Parathyroid adenoma (tissue), 2 donors: ENCODE data around the gene TP53TG3E.
"Not testable (repeated sequence)": the region's sequence is repeated elsewhere in the genome, so short reads cannot be mapped to it uniquely, and the experiment has no call there.

Experiments used
- H2AFZ ChIP-seq: fragments of 300-600 bp; sonication (generic); one replicate; pipeline ENCODE4 v1.7.0; 2017; ENCODE audit warnings: antibody characterized with exemption, mild to moderate bottlenecking
- H3K27ac ChIP-seq: fragments of 300-600 bp; sonication (generic); one replicate; pipeline ENCODE4 v1.7.0; 2017
- H3K27me3 ChIP-seq: fragments of 300-600 bp; sonication (generic); one replicate; pipeline ENCODE4 v1.7.0; 2017; ENCODE audit warnings: low read length; ENCODE audit not compliant: control insufficient read depth, insufficient read depth
- H3K36me3 ChIP-seq: fragments of 300-600 bp; sonication (generic); one replicate; pipeline ENCODE4 v1.7.0; 2017; ENCODE audit warnings: low read length; ENCODE audit not compliant: control insufficient read depth, insufficient read depth
- H3K4me1 ChIP-seq: fragments of 300-600 bp; sonication (generic); one replicate; pipeline ENCODE4 v1.7.0; 2017; ENCODE audit warnings: control low read depth
- H3K4me2 ChIP-seq: fragments of 300-600 bp; sonication (generic); one replicate; pipeline ENCODE4 v1.7.0; 2017; ENCODE audit warnings: low read length
- H3K4me3 ChIP-seq: fragments of 300-600 bp; sonication (generic); one replicate; pipeline ENCODE4 v1.7.0; 2017; ENCODE audit warnings: low read depth, low read length
- H3K79me2 ChIP-seq: fragments of 300-600 bp; sonication (generic); one replicate; pipeline ENCODE4 v1.7.0; 2017; ENCODE audit warnings: control low read depth
- H3K9ac ChIP-seq: fragments of 300-600 bp; sonication (generic); one replicate; pipeline ENCODE4 v1.7.0; 2017; ENCODE audit warnings: mild to moderate bottlenecking
- H3K9me3 ChIP-seq: fragments of 300-600 bp; sonication (generic); one replicate; pipeline ENCODE4 v1.7.0; 2017; ENCODE audit warnings: low read length; ENCODE audit not compliant: control insufficient read depth
- donor health status: primary hyperparathyroidism.

The TP53TG3E gene, protein sequence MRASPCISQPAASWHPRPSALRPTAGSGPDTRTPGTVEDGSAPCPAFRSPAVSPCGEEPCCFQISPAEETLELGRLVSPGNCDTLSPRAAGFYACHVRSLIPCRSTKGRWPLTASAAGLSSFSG

GRCh38 chr16:33304006-33304405, at the start of gene TP53TG3E:
Gene TP53TG3E (plus strand): TSS chr16:33304306. CDS start chr16:33304374, 68 bp downstream.
- H3K4me1 ChIP-seq, H3K4me2 ChIP-seq, H3K36me3 ChIP-seq, H2AFZ ChIP-seq, H3K9me3 ChIP-seq, H3K79me2 ChIP-seq, H3K27ac ChIP-seq, H3K4me3 ChIP-seq, H3K27me3 ChIP-seq, H3K9ac ChIP-seq: not testable (repeated sequence)

GRCh38 chr16:33336226-33337012, 32.3 kb downstream of the TP53TG3E start:
- not testable (repeated sequence) for H3K9me3 ChIP-seq, H3K27me3 ChIP-seq, H2AFZ ChIP-seq, H3K4me2 ChIP-seq, H3K27ac ChIP-seq, H3K4me3 ChIP-seq, H3K36me3 ChIP-seq, H3K9ac ChIP-seq, H3K79me2 ChIP-seq, H3K4me1 ChIP-seq

GRCh38 chr16:33337627-33338542, 33.8 kb downstream of the TP53TG3E start:
- H3K9me3 ChIP-seq, H3K4me3 ChIP-seq, H3K4me1 ChIP-seq, H3K79me2 ChIP-seq, H2AFZ ChIP-seq, H3K36me3 ChIP-seq, H3K4me2 ChIP-seq, H3K27ac ChIP-seq, H3K9ac ChIP-seq, H3K27me3 ChIP-seq: not testable (repeated sequence)

GRCh38 chr16:33338543-33338951, 34.4 kb downstream of the TP53TG3E start:
- not testable (repeated sequence) for H3K4me3 ChIP-seq, H3K4me1 ChIP-seq, H3K9me3 ChIP-seq, H3K36me3 ChIP-seq, H3K27me3 ChIP-seq, H3K27ac ChIP-seq, H2AFZ ChIP-seq, H3K79me2 ChIP-seq, H3K4me2 ChIP-seq, H3K9ac ChIP-seq

DNA sequence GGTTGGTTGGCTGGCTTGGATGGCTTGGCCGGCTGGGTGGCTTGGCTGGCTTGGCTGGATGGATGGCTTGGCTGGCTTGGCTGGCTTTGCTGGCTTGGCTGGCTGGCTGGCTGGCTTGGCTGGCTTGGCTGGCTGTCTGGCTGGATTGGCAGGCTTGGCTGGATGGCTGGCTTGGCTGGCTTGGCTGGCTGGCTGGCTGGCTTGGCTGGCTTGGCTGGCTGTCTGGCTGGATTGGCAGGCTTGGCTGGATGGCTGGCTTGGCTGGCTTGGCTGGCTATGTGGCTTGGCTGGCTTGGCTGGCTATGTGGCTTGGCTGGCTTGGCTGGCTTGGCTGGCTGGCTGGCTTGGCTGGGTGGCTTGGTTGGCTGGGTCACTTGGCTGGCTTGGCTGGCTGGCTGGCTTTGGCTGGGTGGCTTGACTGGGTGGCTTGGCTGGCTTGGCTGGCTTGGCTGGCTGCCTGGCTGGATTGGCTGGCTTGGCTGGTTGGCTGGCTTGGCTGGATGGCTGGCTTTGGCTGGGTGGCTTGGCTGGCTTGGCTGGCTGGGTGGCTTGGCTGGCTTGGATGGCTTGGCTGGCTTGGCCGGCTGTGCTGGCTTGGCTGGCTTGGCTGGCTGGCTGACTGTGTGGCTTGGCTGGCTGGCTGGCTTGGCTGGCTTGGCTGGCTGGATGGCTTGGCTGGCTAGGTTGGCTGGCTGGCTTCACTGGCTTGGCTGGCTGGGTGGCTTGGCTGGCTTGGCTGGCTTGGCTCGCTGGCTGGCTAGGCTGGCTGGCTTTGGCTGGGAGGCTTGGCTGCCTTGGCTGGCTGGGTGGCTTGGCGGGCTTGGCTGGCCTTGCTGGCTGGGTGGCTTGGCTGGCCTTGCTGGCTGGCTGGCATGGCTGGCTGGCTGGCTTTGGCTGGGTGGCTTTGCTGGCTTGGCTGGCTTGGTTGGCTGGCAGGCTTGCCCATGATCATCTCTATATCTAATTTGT, 35.3 kb downstream of the TP53TG3E start:
- not testable (repeated sequence) for H3K9ac ChIP-seq, H3K27ac ChIP-seq, H3K27me3 ChIP-seq, H3K36me3 ChIP-seq, H3K4me1 ChIP-seq, H3K9me3 ChIP-seq, H3K4me3 ChIP-seq, H3K79me2 ChIP-seq, H2AFZ ChIP-seq, H3K4me2 ChIP-seq
